Fibroblast of pulmonary artery (primary cell): ENCODE measurements around the gene WDR74.
A peak's percentile ranks its signal among the peaks of the same experiment; 100 is the strongest.

ENCODE experiments used
- DNase-seq: peaks from one replicate; pipeline ENCODE4 v3.0.0-alpha.2; 2010; ENCODE audit warnings: low read depth
- H3K4me3 ChIP-seq: replicated peaks from 2 replicates; pipeline ENCODE4 v1.5.1; 2011; ENCODE audit warnings: low read depth, mild to moderate bottlenecking, control low read depth, low read length, moderate library complexity
- CTCF ChIP-seq: IDR thresholded peaks from 2 replicates; pipeline ENCODE4 v1.5.1; 2011; ENCODE audit warnings: mild to moderate bottlenecking, control low read depth, low read length, inconsistent platforms; ENCODE audit errors: missing control alignments

Gene WDR74

GRCh38 chr11:62853279-62853965 is 14.0 kb upstream of the WDR74 start:
- DNase-seq = no peak
- TF ChIP-seq CTCF = no peak
- peak overlapping the region; percentile 82 for H3K4me3 ChIP-seq

DNA sequence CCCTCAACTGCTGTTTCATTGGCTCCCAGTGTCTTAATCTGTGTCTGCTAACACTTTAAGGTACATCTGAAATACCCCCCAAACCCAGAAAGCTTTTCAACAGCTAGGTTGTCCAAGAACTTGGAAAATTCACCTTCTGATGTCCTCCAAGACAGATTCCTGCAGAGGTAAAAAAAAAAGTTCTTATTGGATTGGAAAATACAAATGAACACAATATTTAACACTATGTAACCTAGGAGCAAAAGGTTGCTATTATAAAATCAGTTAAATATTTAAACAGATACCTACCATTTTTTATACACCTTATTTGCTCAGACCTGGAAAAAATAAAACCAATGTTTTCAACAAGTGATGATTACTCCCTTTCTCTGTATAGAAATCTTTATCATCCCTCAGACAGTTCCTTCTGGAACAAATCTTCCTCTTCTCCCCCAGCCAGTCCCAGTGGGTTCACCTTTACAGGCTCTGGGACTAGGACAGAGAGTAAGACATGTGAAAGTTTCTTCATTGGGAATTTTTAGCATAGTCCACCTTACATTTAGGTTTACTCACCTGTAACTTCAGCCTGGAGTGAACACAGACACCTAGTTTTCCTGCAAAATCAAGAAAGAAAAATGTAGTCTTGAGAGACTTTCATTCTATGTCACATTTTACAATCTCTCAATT is 13.3 kb upstream of the WDR74 start:
- DNase-seq = no peak
- H3K4me3 ChIP-seq = no peak overlapping the region
- TF ChIP-seq CTCF = no peak

DNA sequence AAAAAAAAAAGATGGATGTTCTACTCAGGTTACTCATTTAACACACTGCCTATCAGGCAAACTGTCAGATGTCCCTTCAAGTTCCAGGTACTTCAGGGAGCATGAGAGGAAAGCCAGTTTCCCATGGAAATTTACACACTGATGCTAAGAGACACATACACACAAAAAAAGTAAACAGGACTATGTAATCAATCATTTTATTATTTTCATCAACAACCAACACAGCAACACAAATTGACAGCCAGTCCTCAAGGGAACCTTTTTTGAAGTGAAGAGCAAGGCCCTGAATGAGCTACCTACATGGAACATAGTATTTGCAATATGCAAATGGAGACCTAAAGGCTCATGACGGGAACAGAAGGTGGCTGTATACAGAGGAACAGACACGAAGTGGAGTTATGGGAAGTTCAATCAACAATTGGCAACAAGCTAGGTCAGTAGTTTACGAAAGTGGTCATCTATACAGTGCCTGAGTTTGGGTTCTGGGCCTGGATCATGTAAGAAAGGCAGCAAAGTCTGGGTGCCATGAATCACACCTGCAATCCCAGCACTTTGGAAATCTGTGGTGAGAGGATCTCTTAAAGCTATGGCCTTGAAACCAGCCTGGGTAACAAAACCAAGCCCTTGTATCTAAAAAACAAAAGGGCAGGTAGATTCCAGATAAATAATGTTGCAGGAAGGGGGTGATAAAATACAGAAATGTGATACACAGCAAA is 12.6 kb upstream of the WDR74 start:
- TF ChIP-seq CTCF = no peak
- H3K4me3 ChIP-seq = no peak overlapping the region
- no peak for DNase-seq

DNA sequence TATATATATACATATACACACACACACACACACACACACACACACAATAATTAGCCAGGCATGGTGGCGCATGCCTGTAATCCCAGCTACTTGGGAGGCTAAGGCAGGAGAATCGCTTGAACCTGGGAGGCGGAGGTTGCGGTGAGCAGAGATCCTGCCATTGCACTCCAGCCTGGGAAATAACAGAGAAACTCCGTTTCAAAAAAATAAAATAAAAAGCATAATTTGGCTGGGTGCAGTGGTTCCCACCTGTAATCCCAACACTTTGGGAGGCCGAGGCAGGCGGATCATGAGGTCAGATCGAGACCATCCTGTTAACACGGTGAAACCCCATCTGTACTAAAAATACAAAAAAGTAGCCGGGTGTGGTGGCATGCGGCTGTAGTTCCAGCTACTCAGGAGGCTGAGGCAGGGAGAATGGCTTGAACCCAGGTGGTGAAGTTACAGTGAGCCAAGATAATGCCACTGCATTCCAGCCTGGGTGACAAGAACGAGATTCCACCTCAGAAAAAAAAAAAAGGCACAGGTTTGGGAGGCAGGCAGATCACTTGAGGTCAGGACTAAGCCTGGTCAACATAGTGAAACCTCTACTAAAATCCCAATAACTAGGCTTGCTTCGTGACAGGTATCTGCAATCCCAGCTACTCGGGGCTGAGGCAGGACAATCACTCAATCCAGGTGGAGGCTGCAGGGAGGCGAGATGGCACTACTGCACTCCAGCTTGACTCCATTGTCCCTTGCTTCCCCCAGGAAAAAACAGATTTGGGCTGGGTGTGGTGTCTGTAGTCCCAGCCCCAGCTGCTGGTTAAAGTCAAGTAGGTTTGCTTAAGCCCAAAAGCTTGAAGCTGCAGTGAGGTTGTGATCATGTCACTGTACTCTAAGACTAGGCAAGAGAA is 11.8 kb upstream of the WDR74 start:
- no peak for DNase-seq
- no peak overlapping the region for H3K4me3 ChIP-seq
- TF ChIP-seq CTCF = no peak

DNA sequence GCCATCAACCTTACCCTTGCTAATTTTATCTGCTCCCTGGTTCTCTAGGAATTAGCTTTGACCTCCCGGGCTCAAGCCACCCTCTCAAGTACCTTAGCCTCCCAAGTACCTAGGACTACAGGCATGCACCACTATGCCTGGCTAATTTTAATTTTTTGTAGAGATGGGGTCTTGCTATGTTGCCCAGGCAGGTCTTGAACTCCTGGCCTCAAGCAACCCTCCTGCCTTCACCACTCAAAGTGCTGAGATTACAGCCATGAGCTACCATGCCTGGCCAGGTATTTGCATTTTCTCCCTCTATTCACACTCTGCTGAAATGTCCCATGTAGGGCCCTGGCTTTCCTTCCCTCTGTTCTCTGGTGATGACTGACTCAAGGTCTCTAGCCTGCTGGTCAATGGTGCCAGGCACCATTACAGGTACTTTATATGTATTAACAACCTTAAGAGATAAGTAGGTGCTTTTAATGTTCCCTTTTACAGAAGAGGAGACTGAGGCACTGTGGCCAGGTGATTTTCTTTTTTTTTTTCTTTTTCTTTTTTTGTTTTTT is 8.5 kb upstream of the WDR74 start:
- H3K4me3 ChIP-seq = no peak overlapping the region
- no peak for DNase-seq
- TF ChIP-seq CTCF = no peak

DNA sequence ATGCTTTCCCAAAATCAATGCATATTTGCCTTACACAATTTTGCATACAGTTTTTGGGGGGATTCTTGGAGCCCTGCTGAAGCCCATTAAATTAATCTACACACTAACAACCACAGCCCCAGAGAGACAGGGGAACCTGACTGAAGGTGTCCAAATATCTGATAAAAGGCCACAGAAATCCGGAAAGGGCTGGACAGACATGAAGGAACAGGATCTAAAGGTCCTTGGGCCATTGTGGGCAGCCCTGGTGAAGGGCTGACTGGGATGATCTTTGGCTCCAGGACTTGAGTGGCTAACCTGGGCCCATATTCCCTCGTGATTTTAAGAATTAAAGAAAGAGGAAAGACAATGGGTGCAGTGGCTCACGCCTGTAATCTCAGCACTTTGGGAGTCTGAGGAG is 6.8 kb upstream of the WDR74 start:
- no peak for DNase-seq
- TF ChIP-seq CTCF = no peak
- no peak overlapping the region for H3K4me3 ChIP-seq
